Chondrocyte (in vitro differentiated cells): Measurements from ENCODE around the gene NCAM1. TPM values are rescaled to one million over a fixed set of nuclear protein-coding genes. Genes with fewer than 3 reads are reported as not detected.
A peak's percentile ranks its signal among the peaks of the same experiment; 100 is the strongest.

Experiments used
- DNase-seq: peaks from one replicate; pipeline ENCODE4 v3.0.0; 2021; ENCODE audit warnings: mixed read lengths, low spot score
- H3K27ac Mint-ChIP-seq: one replicate; pipeline ENCODE4 v1.8.0; 2021; ENCODE audit warnings: mild to moderate bottlenecking, moderate library complexity, mixed read lengths; ENCODE audit not compliant: unreplicated experiment
- H3K27me3 Mint-ChIP-seq: 2 replicates; pipeline ENCODE4 v1.8.0; 2021; ENCODE audit warnings: low read depth, mixed read lengths
- H3K36me3 Mint-ChIP-seq: 2 replicates; pipeline ENCODE4 v1.8.0; 2021; ENCODE audit warnings: low read depth, mixed read lengths
- H3K4me1 Mint-ChIP-seq: 2 replicates; pipeline ENCODE4 v1.8.0; 2021; ENCODE audit warnings: low read depth, mild to moderate bottlenecking, mixed read lengths
- H3K4me3 Mint-ChIP-seq: one replicate; pipeline ENCODE4 v1.8.0; 2021; ENCODE audit warnings: mild to moderate bottlenecking, moderate library complexity, mixed read lengths; ENCODE audit not compliant: unreplicated experiment
- H3K9me3 Mint-ChIP-seq: 2 replicates; pipeline ENCODE4 v1.8.0; 2021; ENCODE audit warnings: low read depth, mixed read lengths
- total RNA-seq: library from RNA; stranded (reverse); gene quantifications from 3 replicates; pipeline ENCODE4 v1.2.1, GENCODE V29; 2021
- TF ChIP-seq, protein P1 (sequence below): fragments of 200-600 bp; sonication (generic); IDR thresholded peaks from 2 replicates; pipeline ENCODE4 v1.5.0; 2021; ENCODE audit warnings: antibody characterized with exemption, mild to moderate bottlenecking, moderate library complexity

The NCAM1 gene
- total RNA-seq, 1 donor from 2014 or later = 3.9 TPM

DNA sequence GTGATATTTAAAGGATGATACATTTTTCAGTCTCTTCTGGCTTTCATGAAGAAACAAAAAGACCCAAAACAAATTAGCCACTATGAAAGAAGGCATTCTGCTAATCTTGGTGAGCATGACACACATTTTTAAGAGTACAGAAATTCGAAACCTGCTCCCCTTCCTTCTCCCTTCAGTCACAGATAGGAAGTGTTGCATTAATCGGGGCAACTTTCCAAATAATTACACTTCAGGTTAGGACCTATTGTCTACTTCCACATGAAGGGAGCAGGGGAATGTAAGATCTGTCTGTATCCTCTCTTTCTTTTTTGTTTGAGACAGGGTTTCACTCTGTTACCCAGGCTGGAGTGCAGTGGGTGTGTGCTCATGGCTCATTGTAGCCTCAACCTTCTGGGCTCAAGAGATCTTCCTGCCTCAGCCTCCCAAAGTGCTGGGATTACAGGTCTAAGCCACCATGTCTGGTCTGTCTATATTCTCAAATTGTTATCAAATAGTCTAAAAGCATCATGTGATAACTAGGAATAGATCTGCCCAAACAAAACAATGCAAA, 45.8 kb downstream of the NCAM1 start:
- no peaks in the 10 kb centered on the region for H3K4me1 Mint-ChIP-seq
- no peak overlapping the region for H3K27ac Mint-ChIP-seq
- no peak overlapping the region for H3K4me3 Mint-ChIP-seq
- DNase-seq = no peak
- H3K36me3 Mint-ChIP-seq = no peaks in the 10 kb centered on the region
- TF ChIP-seq, protein P1, sequence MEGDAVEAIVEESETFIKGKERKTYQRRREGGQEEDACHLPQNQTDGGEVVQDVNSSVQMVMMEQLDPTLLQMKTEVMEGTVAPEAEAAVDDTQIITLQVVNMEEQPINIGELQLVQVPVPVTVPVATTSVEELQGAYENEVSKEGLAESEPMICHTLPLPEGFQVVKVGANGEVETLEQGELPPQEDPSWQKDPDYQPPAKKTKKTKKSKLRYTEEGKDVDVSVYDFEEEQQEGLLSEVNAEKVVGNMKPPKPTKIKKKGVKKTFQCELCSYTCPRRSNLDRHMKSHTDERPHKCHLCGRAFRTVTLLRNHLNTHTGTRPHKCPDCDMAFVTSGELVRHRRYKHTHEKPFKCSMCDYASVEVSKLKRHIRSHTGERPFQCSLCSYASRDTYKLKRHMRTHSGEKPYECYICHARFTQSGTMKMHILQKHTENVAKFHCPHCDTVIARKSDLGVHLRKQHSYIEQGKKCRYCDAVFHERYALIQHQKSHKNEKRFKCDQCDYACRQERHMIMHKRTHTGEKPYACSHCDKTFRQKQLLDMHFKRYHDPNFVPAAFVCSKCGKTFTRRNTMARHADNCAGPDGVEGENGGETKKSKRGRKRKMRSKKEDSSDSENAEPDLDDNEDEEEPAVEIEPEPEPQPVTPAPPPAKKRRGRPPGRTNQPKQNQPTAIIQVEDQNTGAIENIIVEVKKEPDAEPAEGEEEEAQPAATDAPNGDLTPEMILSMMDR = no peak
- H3K27me3 Mint-ChIP-seq = peaks cover 3% of the 10 kb centered on the region
- peaks cover 7% of the 10 kb centered on the region for H3K9me3 Mint-ChIP-seq

DNA sequence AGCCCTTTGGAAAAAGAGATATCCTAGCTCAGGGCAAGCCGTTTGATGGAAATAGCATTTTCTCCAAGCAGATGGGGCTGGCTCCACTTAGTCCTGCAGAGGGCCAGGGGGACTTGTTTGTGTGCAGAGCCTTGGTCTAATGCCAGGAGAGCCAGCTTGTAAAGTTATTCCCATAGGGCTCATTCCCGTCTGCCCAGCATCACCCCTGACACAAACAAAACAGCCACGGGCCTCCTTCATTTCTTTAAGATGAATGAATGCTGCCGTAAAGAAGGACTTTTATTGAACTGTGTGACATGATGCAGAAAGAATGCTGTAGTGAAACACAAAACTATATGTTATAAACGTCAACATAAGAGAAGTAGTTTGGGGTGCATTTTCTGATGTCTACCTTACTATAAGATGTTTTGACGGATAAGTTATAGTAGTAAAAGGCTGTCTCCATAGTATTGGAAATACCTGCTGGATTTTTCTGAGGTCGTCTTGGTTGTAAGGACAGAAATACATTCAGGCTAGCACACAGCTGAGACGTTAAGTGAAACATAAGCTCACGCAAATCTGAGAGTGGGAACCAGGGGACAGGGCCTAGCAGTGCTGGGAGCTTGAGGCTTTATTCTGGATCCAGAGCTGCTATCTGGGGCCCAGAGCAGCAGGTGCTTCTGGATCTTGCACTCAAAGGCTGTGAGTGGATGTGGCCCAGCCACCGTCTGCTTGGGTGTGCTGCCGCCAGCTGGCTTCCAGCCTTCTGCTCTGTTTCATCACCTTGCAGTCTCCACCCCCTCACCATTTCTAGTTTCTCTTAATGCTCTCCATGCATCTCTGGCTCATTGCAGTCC, 53.3 kb downstream of the NCAM1 start:
- TF ChIP-seq, protein P1 = peak; percentile 40
- peaks cover 4% of the 10 kb centered on the region for H3K27me3 Mint-ChIP-seq
- H3K4me1 Mint-ChIP-seq = peaks cover 24% of the 10 kb centered on the region
- no peak overlapping the region for H3K27ac Mint-ChIP-seq
- H3K9me3 Mint-ChIP-seq = no peaks in the 10 kb centered on the region
- H3K4me3 Mint-ChIP-seq = no peak overlapping the region
- peaks cover 2% of the 10 kb centered on the region for H3K36me3 Mint-ChIP-seq
- DNase-seq = no peak

DNA sequence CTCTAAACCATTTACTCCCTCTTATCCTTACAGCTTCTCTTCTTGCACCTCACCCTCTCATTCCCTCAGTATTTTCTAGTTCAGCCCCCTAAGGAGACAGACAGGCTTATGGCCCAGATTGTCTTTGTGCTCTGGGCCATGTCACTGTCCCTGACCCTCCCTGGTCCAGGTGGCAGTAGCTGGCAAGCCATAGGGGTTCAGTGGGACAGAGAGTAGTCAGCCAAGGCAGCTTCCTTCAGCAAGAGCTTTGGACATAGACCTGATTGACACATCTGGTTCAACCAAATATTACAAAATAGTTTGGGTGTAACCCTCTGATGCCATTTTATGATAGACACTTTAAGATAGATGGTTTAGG, 53.9 kb downstream of the NCAM1 start:
- Mint-ChIP-seq H3K27ac (no peak overlapping the region), H3K4me3 (no peak overlapping the region), H3K9me3 (no peaks in the 10 kb centered on the region), H3K4me1 (peaks cover 24% of the 10 kb centered on the region), H3K27me3 (peaks cover 4% of the 10 kb centered on the region), H3K36me3 (peaks cover 2% of the 10 kb centered on the region)
- TF ChIP-seq, protein P1 = no peak
- no peak for DNase-seq

GRCh38 chr11:113016905-113017304, 55.7 kb downstream of the NCAM1 start:
- TF ChIP-seq, protein P1 = no peak
- H3K9me3 Mint-ChIP-seq = no peaks in the 10 kb centered on the region
- H3K4me1 Mint-ChIP-seq = peaks cover 24% of the 10 kb centered on the region
- peaks cover 3% of the 10 kb centered on the region for H3K27me3 Mint-ChIP-seq
- peaks cover 2% of the 10 kb centered on the region for H3K36me3 Mint-ChIP-seq
- H3K4me3 Mint-ChIP-seq = no peak overlapping the region
- H3K27ac Mint-ChIP-seq = no peak overlapping the region
- no peak for DNase-seq

DNA sequence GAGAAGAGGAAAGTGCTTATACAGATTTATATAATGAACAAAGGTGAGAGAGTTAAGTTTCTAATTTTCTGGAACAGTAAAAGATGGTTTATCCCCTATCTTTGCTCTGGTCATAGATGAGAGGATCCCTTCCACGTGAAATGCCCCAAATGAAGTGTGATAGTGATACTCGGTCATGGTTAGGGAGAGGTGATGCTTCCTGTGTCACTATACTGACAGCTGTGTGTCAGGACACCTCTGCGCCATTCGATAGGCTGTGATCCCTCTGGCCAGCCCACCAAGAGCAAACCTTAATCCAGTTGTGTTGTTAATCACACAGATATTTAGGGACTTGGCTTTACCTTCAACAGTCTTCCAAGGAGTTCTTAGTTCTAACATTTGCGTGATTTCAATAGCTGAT, 57.7 kb downstream of the NCAM1 start:
- peaks cover 2% of the 10 kb centered on the region for H3K36me3 Mint-ChIP-seq
- peaks cover 15% of the 10 kb centered on the region for H3K4me1 Mint-ChIP-seq
- H3K27me3 Mint-ChIP-seq = peaks cover 2% of the 10 kb centered on the region
- no peak overlapping the region for H3K27ac Mint-ChIP-seq
- no peak for DNase-seq
- H3K9me3 Mint-ChIP-seq = no peaks in the 10 kb centered on the region
- TF ChIP-seq, protein P1 = no peak
- no peak overlapping the region for H3K4me3 Mint-ChIP-seq
